Nephron (organoid): Measurements from ENCODE around the gene KIFC3.

Source experiments
- H3K27ac Mint-ChIP-seq, 3 experiments: 2 replicates each; pipeline ENCODE4 v1.8.0; 2020; ENCODE audit warnings: mixed read lengths in 3 of 3, mild to moderate bottlenecking in 2 of 3, moderate library complexity in 1 of 3
- H3K27me3 Mint-ChIP-seq: 2 replicates; pipeline ENCODE4 v1.8.0; 2021; ENCODE audit warnings: low read depth, mild to moderate bottlenecking, moderate library complexity, mixed read lengths
- H3K36me3 Mint-ChIP-seq: 2 replicates; pipeline ENCODE4 v1.8.0; 2020; ENCODE audit warnings: low read depth, mixed read lengths
- H3K4me1 Mint-ChIP-seq: 2 replicates; pipeline ENCODE4 v1.8.0; 2020; ENCODE audit warnings: mixed read lengths
- H3K4me3 Mint-ChIP-seq, 3 experiments: 2 replicates each; pipeline ENCODE4 v1.8.0; 2020; ENCODE audit warnings: mild to moderate bottlenecking in 3 of 3, mixed read lengths in 3 of 3, moderate library complexity in 2 of 3
- H3K9me3 Mint-ChIP-seq: 2 replicates; pipeline ENCODE4 v1.8.0; 2020; ENCODE audit warnings: mixed read lengths
- CTCF ChIP-seq, 3 experiments: fragments of 200-600 bp; sonication (generic); IDR thresholded peaks; one replicate each; pipeline ENCODE4 v1.5.0; 2021; ENCODE audit warnings: antibody characterized with exemption in 3 of 3; ENCODE audit not compliant: unreplicated experiment in 3 of 3

Gene KIFC3

GRCh38 chr16:57844416-57845030 is 42.2 kb upstream of the KIFC3 start:
- no peaks in the 10 kb centered on the region for H3K9me3 Mint-ChIP-seq
- no peak overlapping the region for H3K4me3 Mint-ChIP-seq
- H3K27me3 Mint-ChIP-seq, result peaks cover 16% of the 10 kb centered on the region
- H3K27ac Mint-ChIP-seq, result peak overlapping the region in 1 of 3 experiments; percentile 55
- H3K36me3 Mint-ChIP-seq, result no peaks in the 10 kb centered on the region
- H3K4me1 Mint-ChIP-seq, result peaks cover 12% of the 10 kb centered on the region
- TF ChIP-seq CTCF (IDR thresholded peaks at IDR 0.05; ENCODE audit: unreplicated experiment in 3 of 3), result no peak

- no peak for TF ChIP-seq CTCF (IDR thresholded peaks at IDR 0.05; ENCODE audit: unreplicated experiment in 3 of 3)
- Mint-ChIP-seq H3K9me3 (no peaks in the 10 kb centered on the region), H3K4me1 (peaks cover 16% of the 10 kb centered on the region), H3K27me3 (peaks cover 20% of the 10 kb centered on the region), H3K36me3 (no peaks in the 10 kb centered on the region), H3K27ac (no peak overlapping the region), H3K4me3 (no peak overlapping the region)
Observed at GRCh38 chr16:57843400-57843799, 41.1 kb upstream of the KIFC3 start.

- Mint-ChIP-seq H3K27ac (peak overlapping the region in 2 of 3 experiments; percentile 71 to 72), H3K27me3 (peaks cover 28% of the 10 kb centered on the region), H3K9me3 (no peaks in the 10 kb centered on the region), H3K36me3 (no peaks in the 10 kb centered on the region), H3K4me3 (no peak overlapping the region), H3K4me1 (peaks cover 24% of the 10 kb centered on the region)
- no peak for TF ChIP-seq CTCF (IDR thresholded peaks at IDR 0.05; ENCODE audit: unreplicated experiment in 3 of 3)
Observed at GRCh38 chr16:57842601-57843000, 40.3 kb upstream of the KIFC3 start.

- H3K36me3 Mint-ChIP-seq, result no peaks in the 10 kb centered on the region
- H3K27me3 Mint-ChIP-seq, result peaks cover 23% of the 10 kb centered on the region
- no peaks in the 10 kb centered on the region for H3K9me3 Mint-ChIP-seq
- H3K4me1 Mint-ChIP-seq, result peaks cover 23% of the 10 kb centered on the region
- no peak for TF ChIP-seq CTCF (IDR thresholded peaks at IDR 0.05; ENCODE audit: unreplicated experiment in 3 of 3)
- peak overlapping the region in 2 of 3 experiments; percentile 7 to 15 for H3K27ac Mint-ChIP-seq
- no peak overlapping the region for H3K4me3 Mint-ChIP-seq
Observed at GRCh38 chr16:57840833-57841232, 38.5 kb upstream of the KIFC3 start.

- Mint-ChIP-seq H3K27me3 (peaks cover 18% of the 10 kb centered on the region), H3K4me3 (no peak overlapping the region), H3K4me1 (peaks cover 23% of the 10 kb centered on the region), H3K9me3 (no peaks in the 10 kb centered on the region), H3K36me3 (no peaks in the 10 kb centered on the region), H3K27ac (peak overlapping the region in 2 of 3 experiments; percentile 29 to 35)
- TF ChIP-seq CTCF (IDR thresholded peaks at IDR 0.05; ENCODE audit: unreplicated experiment in 3 of 3), result no peak
Observed at GRCh38 chr16:57838161-57838560, 35.9 kb upstream of the KIFC3 start.
